GM04504 (cell line): Measurements from ENCODE around the gene KYNU.
"Not testable (repeated sequence)": the region's sequence is repeated elsewhere in the genome, so short reads cannot be mapped to it uniquely, and the experiment has no call there.

Experiments
- DNase-seq: peaks from one replicate; pipeline ENCODE4 v3.0.0-alpha.2; 2012; ENCODE audit warnings: low read depth

KYNU gene

GRCh38 chr2:143026411-143027054, 149.1 kb downstream of the KYNU start:
- no peak for DNase-seq

GRCh38 chr2:143029141-143029540, 151.7 kb downstream of the KYNU start:
- DNase-seq = no peak

GRCh38 chr2:143030127-143030526, 152.7 kb downstream of the KYNU start:
- no peak for DNase-seq

- DNase-seq = peak; percentile 59
These were observed 157.0 kb downstream of the KYNU start for GRCh38 chr2:143034292-143035074.

GRCh38 chr2:143051465-143051864, 174.0 kb downstream of the KYNU start:
- DNase-seq = no peak

GRCh38 chr2:143053437-143053836, 176.0 kb downstream of the KYNU start:
- not testable (repeated sequence) for DNase-seq

- no peak for DNase-seq
These were observed 179.1 kb downstream of the KYNU start for GRCh38 chr2:143056550-143056949.

- no peak for DNase-seq
These were observed 181.4 kb downstream of the KYNU start for GRCh38 chr2:143058851-143059250.

GRCh38 chr2:143063612-143064200, 186.2 kb downstream of the KYNU start:
- no peak for DNase-seq

GRCh38 chr2:143068094-143068493, 190.6 kb downstream of the KYNU start:
- DNase-seq = no peak

- DNase-seq = no peak
These were observed 191.0 kb downstream of the KYNU start for GRCh38 chr2:143068509-143068908.

GRCh38 chr2:143070704-143071103, 193.2 kb downstream of the KYNU start:
- DNase-seq = no peak

- DNase-seq = no peak
These were observed 193.9 kb downstream of the KYNU start for GRCh38 chr2:143071185-143071876.

- not testable (repeated sequence) for DNase-seq
These were observed 197.4 kb downstream of the KYNU start for GRCh38 chr2:143074913-143075312.

GRCh38 chr2:143075711-143076110, 198.2 kb downstream of the KYNU start:
- no peak for DNase-seq

- no peak for DNase-seq
These were observed 200.6 kb downstream of the KYNU start for GRCh38 chr2:143078104-143078503.

GRCh38 chr2:143081616-143082015, 204.2 kb downstream of the KYNU start:
- DNase-seq = no peak

- peak; percentile 33 for DNase-seq
These were observed 206.2 kb downstream of the KYNU start for GRCh38 chr2:143083636-143084035.

- no peak for DNase-seq
These were observed 207.0 kb downstream of the KYNU start for GRCh38 chr2:143084462-143084861.

- DNase-seq = no peak
These were observed 207.8 kb downstream of the KYNU start for GRCh38 chr2:143085125-143085784.

GRCh38 chr2:143087033-143087432, 209.6 kb downstream of the KYNU start:
- no peak for DNase-seq

- no peak for DNase-seq
These were observed 210.9 kb downstream of the KYNU start for GRCh38 chr2:143088388-143088787.
